Choroid plexus epithelial cell (primary cell): Measurements from ENCODE around the gene CACNA1G.

Experiments
- DNase-seq: peaks from one replicate; pipeline ENCODE4 v3.0.0-alpha.2; 2010; ENCODE audit warnings: low read depth
- H3K4me3 ChIP-seq: 2 replicates; pipeline ENCODE4 v1.5.1; 2011; ENCODE audit warnings: low read depth, mild to moderate bottlenecking, control low read depth, low read length, moderate library complexity
- TF ChIP-seq, protein P1 (sequence below): conservative IDR thresholded peaks from 2 replicates; pipeline ENCODE4 v1.5.1; 2011; ENCODE audit warnings: low read depth, mild to moderate bottlenecking, control low read depth, inconsistent platforms, low read length, moderate library complexity

Gene CACNA1G

GRCh38 chr17:50625032-50625871, 64.7 kb downstream of the CACNA1G start:
- TF ChIP-seq, protein P1, sequence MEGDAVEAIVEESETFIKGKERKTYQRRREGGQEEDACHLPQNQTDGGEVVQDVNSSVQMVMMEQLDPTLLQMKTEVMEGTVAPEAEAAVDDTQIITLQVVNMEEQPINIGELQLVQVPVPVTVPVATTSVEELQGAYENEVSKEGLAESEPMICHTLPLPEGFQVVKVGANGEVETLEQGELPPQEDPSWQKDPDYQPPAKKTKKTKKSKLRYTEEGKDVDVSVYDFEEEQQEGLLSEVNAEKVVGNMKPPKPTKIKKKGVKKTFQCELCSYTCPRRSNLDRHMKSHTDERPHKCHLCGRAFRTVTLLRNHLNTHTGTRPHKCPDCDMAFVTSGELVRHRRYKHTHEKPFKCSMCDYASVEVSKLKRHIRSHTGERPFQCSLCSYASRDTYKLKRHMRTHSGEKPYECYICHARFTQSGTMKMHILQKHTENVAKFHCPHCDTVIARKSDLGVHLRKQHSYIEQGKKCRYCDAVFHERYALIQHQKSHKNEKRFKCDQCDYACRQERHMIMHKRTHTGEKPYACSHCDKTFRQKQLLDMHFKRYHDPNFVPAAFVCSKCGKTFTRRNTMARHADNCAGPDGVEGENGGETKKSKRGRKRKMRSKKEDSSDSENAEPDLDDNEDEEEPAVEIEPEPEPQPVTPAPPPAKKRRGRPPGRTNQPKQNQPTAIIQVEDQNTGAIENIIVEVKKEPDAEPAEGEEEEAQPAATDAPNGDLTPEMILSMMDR: no peak

GRCh38 chr17:50626037-50626574, 65.6 kb downstream of the CACNA1G start:
- TF ChIP-seq, protein P1: peak; percentile 80
- DNase-seq: peak; percentile 83
- no peak overlapping the region for H3K4me3 ChIP-seq

More at GRCh38 chr17:50625032-50625871, 64.7 kb downstream of the CACNA1G start:
- no peak overlapping the region for H3K4me3 ChIP-seq
- DNase-seq: no peak

- TF ChIP-seq, protein P1: no peak
- H3K4me3 ChIP-seq: no peak overlapping the region
- DNase-seq: no peak
These were observed 66.7 kb downstream of the CACNA1G start for GRCh38 chr17:50627036-50627781.

DNA sequence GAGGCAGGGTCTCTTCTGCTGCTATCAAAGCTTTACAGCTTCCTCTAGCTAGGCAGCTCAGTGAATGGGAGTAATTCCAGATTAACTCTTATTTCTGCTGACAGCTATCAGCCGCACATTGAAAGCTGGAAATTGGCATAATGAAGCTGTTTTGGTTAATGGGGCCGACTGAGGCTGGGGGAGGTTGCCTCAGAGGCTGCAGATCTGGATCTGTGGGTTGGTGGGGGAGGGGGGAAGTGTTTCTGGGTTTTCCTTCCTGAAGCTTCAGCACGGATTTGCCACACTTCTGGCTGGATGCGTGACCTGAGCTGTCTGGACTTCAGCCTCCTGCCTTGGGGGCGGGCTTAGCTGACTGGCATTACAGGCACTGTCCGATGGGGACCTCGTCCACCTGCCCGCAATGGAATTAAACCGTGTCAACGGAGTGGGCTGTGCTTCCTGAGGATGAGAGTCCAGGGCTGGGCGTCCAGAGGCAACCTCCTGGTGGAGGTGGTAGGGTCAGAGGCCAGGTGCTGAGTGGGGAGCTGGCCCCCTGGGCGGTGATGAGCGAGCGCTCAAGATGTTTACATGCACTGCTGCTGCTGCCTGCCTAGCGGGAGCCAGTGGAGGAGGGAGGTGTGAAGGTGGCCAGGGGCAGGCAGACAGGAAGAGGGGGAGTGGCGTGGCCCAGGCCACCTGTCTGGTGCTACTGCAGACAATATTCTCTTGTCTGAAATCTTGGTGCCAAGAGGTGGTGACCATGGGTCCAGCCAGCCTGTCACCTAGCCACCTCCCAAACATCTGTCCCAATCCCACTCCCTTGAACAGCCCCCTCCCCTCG, 67.5 kb downstream of the CACNA1G start:
- TF ChIP-seq, protein P1: no peak
- H3K4me3 ChIP-seq: no peak overlapping the region
- DNase-seq: no peak

DNA sequence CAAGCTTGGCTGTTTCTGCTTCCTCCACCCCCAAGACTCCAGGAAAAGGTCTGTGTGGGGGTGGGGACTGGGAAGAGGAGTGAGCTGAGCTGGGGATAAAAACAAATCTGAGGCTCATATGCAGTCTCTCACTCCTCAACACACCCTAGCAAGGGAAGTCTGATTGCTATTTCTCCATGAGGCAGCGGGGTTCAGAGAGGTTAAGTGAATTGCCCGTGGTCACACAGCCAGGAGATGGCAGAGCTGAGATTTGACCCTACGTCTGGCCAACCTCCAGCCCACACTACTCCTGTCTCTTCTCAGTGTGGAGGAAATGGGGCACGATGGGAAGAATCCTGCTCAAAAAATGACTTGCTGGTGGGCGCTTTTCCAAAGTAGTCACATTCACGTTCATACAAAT, 69.4 kb downstream of the CACNA1G start:
- DNase-seq: no peak
- TF ChIP-seq, protein P1: no peak
- H3K4me3 ChIP-seq: no peak overlapping the region

DNA sequence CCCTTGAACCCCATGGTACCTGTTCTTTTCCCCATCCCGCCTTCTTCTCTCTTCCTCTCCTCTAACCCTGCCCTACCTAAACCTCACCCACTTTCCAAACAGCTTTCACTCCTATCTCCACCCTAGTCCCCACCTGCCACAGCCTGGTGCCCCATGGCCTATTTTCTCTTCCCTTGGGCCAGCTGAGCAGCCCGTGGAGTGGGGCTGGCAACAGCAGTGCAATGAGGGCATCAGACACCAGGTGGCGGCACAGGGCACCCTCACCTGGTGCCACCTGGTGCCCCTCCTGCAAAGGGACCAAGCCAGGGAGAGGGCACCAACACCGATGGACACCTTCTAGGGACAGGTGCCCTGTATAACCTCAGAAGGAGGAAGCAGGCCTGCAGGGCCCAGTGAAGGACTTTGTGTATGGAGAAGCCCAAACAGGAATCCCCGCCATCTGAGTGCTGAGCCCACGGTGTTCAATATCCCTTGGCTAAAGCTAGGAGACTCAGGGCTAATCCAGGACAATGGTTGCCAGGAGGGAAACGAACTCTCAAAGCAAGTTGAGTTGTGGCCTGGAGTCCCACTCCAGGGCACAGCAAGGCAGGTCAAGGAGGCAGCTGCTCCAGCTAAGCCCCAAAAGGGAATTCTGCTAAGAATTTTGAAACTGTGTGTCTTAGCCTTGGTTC, 70.1 kb downstream of the CACNA1G start:
- no peak overlapping the region for H3K4me3 ChIP-seq
- TF ChIP-seq, protein P1: peak; percentile 80
- peak; percentile 19 for DNase-seq
